CD4-positive, alpha-beta T cell treated with Interleukin-12 subunit alpha and Interleukin-12 subunit beta, for 1 hour (primary cell): ENCODE measurements around the gene ARHGEF26.
"Not testable (repeated sequence)": the region's sequence is repeated elsewhere in the genome, so short reads cannot be mapped to it uniquely, and the experiment has no call there.

ENCODE experiments used
- DNase-seq: peaks from one replicate; pipeline ENCODE4 v3.0.0-alpha.2; 2020

Gene ARHGEF26

GRCh38 chr3:154120961-154121700 lies at the start of gene ARHGEF26:
ARHGEF26 (plus strand) TSS chr3:154121390; CDS start chr3:154121993, 603 bp downstream.
- DNase-seq = peak; percentile 74

GRCh38 chr3:154074966-154075365 lies 46.2 kb upstream of the ARHGEF26 start:
- no peak for DNase-seq

GRCh38 chr3:154078672-154079071 lies 42.5 kb upstream of the ARHGEF26 start:
- no peak for DNase-seq

- no peak for DNase-seq
Observed at GRCh38 chr3:154081305-154081704, 39.9 kb upstream of the ARHGEF26 start.

- no peak for DNase-seq
Observed at GRCh38 chr3:154085071-154085470, 36.1 kb upstream of the ARHGEF26 start.

GRCh38 chr3:154085799-154086198 lies 35.4 kb upstream of the ARHGEF26 start:
- no peak for DNase-seq

- no peak for DNase-seq
Observed at GRCh38 chr3:154086286-154086685, 34.9 kb upstream of the ARHGEF26 start.

- DNase-seq = not testable (repeated sequence)
Observed at GRCh38 chr3:154087756-154088480, 33.3 kb upstream of the ARHGEF26 start.

- DNase-seq = no peak
Observed at GRCh38 chr3:154089421-154090420, 31.5 kb upstream of the ARHGEF26 start.

- no peak for DNase-seq
Observed at GRCh38 chr3:154094051-154094450, 27.1 kb upstream of the ARHGEF26 start.

- DNase-seq = no peak
Observed at GRCh38 chr3:154095832-154096421, 25.3 kb upstream of the ARHGEF26 start.

- no peak for DNase-seq
Observed at GRCh38 chr3:154098376-154098775, 22.8 kb upstream of the ARHGEF26 start.

GRCh38 chr3:154100556-154100955 lies 20.6 kb upstream of the ARHGEF26 start:
- no peak for DNase-seq

GRCh38 chr3:154101250-154101649 lies 19.9 kb upstream of the ARHGEF26 start:
- DNase-seq = no peak

GRCh38 chr3:154102225-154102624 lies 19.0 kb upstream of the ARHGEF26 start:
- no peak for DNase-seq

GRCh38 chr3:154105218-154105975 lies 15.8 kb upstream of the ARHGEF26 start:
- DNase-seq = no peak

GRCh38 chr3:154111365-154111935 lies 9.7 kb upstream of the ARHGEF26 start:
- no peak for DNase-seq

GRCh38 chr3:154112146-154112852 lies 8.9 kb upstream of the ARHGEF26 start:
- no peak for DNase-seq

GRCh38 chr3:154113609-154114008 lies 7.6 kb upstream of the ARHGEF26 start:
- DNase-seq = no peak

GRCh38 chr3:154115332-154115731 lies 5.9 kb upstream of the ARHGEF26 start:
- DNase-seq = no peak

- no peak for DNase-seq
Observed at GRCh38 chr3:154119951-154120350, 1.2 kb upstream of the ARHGEF26 start.
